ENCODE data around the gene ATP1A1.
A peak's percentile ranks its signal among the peaks of the same experiment; 100 is the strongest.

The ATP1A1 gene

DNA sequence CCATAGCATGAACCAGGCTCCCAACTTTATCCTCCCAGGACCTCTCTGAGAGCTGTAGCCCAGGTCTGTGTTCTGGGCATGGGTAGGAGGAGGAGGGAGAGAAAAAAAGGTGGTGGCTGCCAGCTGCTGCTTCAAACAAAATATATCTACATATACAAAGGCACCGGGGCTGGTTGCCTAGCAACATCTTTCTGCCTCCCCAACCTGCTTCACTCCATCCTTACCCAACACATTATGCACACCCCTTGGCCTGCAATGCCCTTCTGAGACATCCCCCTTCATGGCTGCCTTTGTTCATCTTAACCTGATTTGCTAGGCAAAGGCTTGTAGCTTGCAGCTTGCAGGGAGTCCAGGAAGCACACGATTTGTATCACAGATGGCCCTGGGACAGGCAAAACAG lies 27.2 kb upstream of the ATP1A1 start:
- no peak for DNase-seq

DNA sequence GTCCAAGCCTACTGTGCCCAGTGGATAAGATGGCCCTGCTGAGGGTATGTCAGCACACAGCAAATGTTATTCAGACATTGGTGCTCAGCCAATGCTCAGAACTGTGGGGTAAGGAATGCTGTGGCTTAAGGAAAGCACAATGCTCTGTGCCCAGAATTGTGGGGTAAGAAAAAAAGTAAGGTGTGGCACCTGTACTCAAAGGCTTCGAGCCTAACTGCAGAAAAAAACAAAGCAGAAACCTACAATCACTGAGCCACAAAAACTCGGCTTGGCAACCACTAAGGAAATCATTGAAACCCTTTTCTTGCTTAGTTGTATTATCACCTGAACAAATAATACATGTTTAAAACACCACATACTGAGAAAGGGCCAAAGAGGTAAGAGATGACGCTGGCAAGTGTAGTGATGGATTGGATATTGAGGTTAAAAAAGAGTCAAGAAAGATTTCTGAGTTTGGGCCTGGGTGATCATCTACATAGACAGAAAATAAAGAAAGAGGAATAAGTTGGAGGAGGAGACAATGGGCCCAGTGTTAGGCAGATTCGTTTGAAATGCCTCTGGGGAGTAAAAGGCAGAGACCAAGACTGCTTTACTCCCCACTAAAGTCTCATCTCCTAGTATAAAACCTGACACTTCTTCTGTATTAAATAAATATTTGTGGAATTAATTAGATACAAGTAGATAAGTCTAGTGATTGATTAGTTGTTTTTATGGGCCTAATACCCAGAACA lies 25.9 kb upstream of the ATP1A1 start:
- no peak for DNase-seq

DNA sequence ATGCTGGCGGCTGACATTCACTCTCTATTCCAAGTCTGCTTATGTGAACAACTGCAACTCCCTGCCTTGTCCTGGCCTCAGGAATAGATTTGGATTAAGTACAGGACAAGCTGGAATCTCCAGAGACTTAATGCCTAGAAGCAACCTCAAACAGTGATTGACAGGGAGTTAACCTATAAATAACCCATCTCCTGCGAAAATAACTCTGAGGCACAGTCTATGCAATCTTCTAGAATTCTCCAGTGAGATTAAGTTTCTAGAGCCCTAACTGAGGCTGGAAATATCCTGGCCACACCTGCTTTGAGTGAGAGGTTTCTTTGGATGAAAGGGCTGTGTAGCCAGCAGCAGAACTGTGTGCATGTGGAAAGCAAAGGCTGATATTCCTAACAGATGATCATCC lies 25.3 kb upstream of the ATP1A1 start:
- no peak for DNase-seq

DNA sequence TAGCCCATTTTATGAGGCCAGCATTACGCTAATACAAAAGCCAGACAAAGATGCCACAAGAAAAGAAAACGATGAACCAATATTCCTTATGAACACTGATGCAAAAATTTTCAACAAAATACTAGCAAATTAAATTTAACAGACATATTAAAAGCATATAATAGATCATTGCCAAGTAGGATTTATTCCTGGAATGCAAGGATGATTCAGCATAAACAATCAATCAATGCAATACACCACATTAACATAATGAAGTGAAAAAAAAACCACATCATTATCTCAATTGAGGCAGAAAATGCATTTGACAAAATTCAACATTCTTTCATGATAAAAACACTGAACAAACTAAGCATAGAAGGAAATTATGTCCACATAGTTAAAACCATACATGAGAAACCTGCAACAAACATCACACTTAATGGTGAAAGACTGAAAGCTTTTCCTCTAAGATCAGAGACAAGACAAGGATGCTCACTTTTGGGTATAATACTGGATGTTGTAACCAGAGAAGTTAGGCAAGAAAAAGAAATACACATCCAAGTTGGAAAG lies 22.9 kb upstream of the ATP1A1 start:
- DNase-seq, result no peak

DNA sequence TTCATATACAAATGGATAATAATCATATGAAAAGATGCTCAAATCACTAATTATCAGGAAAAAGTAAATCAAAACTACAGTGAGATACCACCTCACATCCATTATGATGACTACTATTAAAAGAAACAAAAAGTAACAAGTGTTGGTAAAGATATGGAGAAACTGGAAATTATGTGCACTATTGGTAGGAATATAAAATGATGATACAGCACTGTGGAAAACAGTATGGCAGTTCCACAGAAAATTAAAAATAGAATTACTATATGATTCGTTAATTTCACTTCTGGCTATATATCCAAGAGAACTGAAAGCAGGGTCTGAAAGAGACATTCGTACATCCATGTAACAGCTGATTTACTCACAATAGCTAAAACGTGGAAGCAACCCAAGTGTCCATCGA lies 21.1 kb upstream of the ATP1A1 start:
- DNase-seq, result no peak

DNA sequence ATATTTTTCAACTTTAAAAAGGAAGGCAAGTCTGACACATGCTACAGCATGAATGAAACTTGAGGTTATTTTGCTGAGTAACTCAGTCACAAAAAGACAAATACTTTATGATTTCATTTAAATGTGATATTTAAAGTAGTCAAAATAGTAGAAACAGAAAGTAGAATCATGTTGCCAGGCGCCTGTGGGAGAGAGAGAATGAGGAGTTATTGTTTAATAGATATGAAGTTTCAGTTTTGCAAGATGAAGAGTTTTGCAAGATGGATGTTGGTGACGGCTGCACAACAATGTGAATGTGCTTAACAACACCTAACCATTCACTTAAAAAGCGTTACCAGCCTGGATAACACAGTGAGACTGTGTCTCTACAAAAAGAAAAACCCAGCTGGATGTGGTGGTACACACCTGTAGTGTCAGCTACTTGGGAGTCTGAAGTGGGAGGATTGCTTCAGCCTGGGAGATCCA lies 20.7 kb upstream of the ATP1A1 start:
- DNase-seq, result no peak

DNA sequence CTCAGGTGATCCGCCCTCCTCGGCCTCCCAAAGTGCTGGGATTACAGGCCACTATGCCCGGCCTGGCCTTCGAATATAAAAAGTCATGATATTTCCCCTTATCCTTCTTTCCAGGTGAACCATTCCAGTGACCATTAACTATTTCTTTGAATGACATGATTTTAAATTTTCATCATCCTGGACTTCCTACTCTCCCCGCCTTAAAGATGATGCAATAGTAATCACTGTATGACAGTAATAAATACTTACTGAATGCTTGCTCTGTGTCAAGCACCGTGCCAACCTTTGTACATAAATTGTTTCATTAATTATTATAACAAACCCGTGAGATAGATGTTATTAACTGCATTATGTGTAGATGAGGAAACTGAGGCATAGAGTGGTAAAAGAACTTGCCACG lies 19.9 kb upstream of the ATP1A1 start:
- DNase-seq, result no peak

DNA sequence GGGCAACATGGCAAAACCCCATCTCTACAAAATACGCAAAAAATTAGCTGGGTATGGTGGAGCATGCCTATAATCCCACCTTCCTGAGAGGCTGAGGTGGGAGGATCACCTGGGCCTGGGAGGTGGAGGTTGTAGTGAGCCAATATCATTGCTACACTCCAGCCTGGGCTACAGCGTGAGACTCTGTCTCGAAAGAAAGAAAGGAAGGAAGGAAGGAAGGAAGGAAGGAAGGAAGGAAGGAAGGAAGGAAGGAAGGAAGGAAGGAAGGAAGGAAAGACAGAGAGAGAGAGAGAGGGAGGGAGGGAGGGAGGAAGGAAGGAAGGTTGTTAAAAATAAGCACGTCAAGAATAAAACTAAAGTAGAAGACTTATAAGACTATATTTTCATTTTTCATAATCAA lies 17.0 kb upstream of the ATP1A1 start:
- no peak for DNase-seq

DNA sequence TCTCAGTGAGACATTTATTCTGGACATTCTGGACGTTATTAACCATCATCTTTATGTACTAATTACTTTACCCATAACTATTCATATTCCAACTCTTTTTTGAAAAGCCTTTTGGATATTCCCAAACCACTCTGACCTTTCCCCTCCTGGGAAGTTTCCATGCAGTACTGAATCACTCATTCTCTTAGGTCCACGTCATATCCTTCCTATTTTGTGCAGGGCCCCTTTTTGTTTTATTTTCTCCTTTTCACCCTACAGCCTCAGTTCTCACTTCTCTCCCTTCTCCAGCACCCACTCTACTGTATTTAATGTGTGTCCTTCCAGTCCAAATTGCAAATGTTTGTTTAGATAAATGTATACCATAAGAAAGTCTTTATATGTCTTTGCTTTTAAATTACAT lies 16.4 kb upstream of the ATP1A1 start:
- peak; percentile 48 for DNase-seq

DNA sequence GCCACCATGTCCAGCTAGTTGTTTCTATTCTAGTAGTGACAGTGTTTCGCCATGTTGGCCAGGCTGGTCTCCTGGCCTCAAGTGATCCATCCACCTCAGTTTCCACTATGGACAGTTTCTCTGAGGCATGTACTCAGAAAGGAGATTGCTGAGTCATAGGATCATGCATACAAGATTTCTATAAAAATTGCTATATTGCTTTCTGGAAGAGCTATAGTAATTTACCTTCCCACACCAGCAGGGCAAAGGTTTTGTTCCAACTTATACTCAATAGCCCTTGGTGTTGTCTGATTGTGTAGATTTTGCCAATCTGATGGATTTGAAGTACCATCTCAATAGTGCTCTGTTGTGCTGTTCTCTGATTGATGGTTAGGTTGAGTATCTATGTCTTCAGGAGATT lies 15.6 kb upstream of the ATP1A1 start:
- no peak for DNase-seq

DNA sequence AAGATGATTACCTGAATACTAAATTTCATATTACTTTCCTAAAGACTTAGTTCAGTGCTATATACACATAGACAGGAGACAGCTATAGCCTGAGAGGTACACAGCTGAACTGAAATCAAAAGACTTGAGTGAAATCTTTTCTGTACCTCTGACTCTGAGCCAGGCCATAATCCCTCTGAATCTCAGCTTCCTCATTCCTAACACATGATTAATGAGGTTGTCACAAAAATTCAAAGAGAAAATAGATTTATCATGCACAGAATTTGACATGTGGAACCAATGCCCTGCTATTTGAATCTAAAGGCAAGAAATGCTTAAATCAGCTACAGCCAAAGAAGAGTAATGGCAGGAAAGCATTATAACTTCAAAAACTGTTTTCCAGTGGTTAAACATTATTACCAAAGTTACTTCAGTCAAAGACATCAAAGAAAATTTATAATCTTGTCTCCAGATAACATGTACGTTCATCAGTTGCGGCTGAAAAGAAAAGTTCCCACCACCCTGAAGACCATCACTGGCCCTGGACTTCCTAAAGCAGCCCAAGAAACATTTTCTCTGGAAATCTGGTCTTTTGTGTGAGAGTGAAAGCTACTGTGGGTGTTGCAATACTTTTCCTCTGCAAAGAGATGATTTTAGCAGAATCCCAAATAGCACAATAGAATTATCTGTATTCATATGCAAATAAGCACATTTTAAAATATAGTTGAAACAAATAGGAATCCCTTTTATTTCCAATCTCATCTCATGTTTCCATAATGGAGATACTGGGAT lies 13.8 kb upstream of the ATP1A1 start:
- DNase-seq, result peak; percentile 62

DNA sequence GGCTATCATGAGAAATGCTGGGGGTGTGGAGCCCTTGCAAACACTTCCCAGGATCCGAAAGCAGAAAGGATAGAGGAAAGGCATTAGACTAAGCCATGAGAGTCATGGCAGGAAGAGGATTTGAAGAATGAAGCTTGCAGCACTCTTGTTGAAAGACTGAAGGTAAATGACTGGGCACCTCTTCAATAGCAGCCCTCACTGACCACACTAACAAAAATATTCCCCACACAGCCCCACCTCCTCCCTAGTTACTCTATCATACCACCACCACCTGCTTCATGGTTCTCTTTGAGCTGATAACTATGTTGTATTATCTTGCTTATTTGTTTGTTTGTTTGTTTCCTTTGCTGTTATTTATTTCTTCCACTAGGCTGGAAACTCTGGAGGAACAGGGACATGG lies 13.2 kb upstream of the ATP1A1 start:
- DNase-seq, result peak; percentile 22

DNA sequence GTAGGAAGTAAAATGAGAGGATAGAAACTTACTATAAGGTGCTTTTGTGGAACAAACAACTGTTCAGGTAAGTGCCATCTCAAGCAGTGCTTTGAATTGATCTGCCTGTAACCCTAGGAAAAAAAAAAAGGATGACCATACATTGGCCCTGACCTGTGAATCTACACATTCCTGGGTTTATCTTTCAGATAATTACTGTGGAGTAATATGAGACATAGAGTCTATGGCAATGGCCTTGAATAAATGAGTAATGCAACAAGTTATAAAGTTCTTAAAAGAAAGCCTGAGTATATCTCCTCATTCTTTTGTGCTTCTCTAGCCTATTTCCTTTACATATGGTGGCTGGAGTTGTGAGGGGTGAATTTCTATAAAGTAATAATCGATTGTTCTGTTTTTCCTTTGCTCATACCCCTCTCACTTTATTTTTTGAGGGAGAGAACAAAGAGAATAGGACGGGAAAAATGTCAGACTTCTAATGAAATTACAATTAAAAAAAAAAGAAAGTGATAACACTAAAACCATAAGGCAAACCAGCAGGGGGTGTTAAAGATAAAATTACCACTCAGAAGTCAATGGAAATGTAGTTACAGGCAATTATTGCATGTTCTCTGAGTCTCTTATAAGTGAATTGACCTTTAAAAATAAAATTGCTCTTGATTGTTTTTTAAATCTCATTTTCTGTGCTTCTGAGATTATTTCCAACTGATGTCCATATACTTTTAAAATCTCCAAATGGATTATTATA lies 12.4 kb upstream of the ATP1A1 start:
- no peak for DNase-seq

DNA sequence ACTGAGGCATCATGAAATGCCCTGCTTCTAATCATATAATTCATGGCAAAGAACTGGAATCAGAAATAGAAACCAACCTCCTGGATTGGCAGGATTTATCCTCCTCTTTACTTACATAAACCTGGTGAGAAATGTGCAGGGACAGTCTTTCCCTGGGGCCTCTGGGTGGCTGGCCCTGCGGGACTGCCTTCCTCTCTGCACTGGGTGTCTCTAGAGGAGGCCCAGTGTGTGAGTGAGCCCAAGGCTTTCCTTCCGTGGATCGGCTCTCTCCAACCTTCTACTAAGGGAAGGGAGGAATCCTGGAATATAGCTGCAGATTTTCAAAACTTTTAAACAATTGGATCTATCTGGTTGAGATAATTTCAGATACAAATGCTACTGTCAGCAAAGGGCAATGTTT lies 11.4 kb upstream of the ATP1A1 start:
- DNase-seq, result no peak

DNA sequence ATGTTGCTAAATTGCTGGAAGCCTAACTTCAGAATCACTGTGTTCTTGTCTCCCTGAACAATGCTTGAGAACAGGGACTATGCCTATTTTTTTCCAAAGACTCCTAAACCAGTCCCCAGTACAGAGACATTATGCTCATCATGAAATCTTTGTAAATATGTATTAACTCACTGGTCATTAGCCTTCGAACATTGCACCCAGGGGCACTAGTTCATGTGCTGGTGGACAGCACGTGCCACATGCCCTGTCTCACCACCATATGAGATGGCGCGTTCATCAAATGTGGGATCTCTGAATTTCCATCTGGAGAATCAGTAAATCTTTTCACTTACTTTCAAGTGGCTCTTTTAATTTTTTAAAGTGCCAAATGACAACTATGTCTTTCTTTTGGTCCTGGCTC lies 11.0 kb upstream of the ATP1A1 start:
- no peak for DNase-seq

DNA sequence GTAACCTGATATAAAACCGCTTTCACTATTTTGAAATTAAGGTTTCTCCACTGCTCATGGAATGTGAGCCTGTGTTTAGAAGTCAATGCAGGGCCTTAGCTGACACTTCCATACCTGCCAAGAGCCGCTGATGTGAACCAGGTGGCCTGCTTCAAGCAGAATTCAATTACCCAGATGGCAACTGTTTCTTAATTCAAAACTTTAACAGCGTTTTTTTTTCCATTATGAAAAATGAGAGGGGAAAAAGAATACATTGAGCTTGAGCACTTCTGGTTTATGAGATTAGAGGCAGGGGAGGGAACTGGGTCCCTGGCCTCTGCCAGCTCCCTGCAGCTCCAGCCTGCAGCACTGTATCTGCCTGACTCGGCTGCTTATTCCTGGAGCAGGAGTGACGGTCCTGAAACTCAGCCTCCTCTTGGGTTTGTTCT lies 7.7 kb upstream of the ATP1A1 start:
- DNase-seq, result no peak

DNA sequence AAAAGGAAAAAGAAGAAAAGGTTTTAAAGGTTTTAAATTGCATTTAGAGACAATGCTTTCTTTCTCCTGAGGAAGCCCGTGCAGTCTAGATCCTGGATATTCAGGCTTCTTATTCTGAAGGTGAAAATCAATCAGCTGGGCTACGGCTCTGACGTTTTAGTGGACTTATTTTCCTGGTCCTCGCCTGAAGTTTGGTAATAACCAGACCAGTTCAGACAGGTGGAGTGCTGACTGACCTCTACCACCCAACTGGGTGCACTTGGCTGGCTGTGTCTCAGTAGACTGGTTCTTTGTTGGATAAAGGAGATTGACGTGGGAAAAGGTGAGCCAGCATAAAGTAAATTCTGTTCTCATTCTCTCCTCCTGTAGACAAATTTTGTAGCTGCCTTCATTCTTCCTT lies 7.2 kb upstream of the ATP1A1 start:
- no peak for DNase-seq

DNA sequence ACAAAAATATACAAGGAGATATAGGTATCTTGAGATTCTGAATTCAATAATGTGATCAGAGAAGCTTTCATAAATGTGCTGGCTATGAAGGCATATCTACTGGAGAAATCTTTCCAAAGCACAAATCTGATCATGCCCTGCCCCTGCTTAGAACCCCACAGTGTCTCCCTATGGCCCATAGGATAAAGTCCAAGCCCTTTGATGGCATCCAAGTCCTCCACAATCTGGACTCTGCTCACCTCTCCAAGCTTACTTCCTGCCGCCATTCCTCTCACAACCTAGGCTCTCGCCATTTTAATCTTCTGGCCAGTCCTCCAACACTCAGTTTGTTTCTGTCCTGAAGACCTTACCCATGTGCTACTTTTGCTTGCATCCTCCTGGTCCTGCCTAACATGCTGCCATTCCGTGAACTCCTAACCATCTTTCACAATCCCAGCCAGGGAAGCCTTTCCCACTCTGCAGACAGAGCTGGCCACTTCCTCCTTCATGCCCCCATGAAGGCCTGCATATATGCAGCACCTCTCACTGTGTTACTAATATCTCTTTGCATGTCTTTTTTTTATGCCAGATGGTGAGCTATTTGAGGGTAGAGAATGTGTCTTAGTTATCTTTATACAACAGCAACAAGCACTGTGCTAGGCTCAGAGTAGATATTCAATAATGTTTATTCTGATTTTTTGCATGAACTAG lies 5.6 kb upstream of the ATP1A1 start:
- DNase-seq, result no peak

DNA sequence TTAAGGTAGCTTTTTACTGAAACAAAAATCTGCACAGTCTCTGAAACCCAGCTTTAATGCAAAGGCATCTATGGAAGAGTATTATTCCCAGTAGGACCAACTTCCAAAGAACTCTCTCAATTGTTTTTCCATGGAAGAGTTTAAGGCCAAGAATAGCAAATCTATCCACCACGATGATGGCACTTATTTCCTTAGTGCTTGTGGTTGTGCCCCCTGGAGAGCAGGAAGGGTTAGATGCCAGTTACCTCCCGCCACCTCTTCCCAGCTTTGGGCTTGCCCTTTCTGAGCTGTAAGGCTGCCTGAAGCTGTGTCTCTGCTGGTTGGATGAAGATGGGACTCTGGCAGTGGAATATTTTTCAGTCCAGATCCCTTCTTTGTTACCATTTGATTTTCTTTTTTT lies 4.8 kb upstream of the ATP1A1 start:
- no peak for DNase-seq

DNA sequence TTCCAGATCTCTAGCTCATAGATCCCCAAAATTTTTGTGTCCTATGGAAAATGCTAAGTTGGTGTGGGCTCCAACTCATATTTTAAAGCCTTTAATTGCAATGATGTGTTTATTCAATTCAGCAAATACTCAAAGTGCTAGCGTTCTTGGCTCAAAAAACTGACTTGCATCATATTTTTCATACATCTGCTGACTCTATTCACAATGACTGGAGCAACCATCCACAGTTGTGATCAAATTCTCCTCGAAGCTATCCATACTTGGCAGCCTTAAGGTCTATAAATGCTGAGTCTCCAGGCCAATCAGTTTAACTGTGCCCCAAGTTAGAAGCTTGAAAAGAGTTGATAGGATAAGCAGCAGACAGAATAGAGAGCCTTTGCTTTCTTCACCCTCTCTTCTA lies 2.9 kb upstream of the ATP1A1 start:
- no peak for DNase-seq

DNA sequence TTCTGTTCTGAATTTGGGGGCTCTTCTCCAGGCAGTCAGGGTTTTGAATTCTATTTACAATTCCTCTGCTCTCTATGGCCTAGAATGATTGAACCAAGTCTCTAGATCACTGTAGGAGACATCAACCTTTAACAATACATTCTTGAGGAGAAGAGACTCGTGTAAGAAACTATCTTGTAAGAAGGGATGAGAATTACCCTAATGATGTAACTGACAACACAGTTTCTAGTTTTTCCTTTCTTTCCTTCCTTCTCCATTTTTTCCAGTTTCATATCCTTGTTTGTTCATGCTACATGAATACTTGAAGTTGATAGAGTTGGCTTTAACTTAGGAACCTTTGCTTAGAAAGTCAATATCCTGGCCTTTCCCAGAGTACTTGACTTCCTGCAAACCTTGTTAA lies 1.3 kb upstream of the ATP1A1 start:
- DNase-seq, result no peak

DNA sequence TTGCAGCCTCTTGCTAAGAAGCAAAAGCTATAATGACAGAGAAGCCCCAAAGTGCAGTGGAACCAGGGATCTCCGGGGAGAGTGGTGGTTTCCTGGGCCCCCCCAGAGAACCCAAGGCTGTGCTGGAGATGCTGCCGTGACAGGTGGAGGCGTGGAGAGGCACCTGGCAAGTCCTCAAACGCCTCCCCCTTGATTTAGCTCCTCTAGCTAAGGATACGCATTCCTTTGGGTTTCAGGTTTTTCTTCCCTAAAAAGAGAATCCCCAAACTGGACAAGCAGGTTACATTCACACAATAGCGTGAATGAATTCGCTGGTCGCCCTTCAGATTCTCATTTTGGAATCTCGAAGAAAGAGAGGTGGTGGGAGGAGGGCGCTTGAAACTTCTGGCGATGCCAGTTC lies 853 bp upstream of the ATP1A1 start:
- no peak for DNase-seq

Data from NCI-H226 (cell line).